Measurements from ENCODE around the gene ACP1. TPM values are rescaled to one million over a fixed set of nuclear protein-coding genes. Genes with fewer than 3 reads are reported as not detected.

Gene ACP1
- total RNA-seq, 1 donor from 2014 or later, result 57.9 TPM

GRCh38 chr2:286035-286434, 21.3 kb downstream of the ACP1 start:
- DNase-seq (ENCODE audit: extremely low spot score in 2 of 2), result peak in 1 of 2 donors; percentile 34

GRCh38 chr2:286774-287392, 22.1 kb downstream of the ACP1 start:
- DNase-seq (ENCODE audit: extremely low spot score in 2 of 2), result peak in 1 of 2 donors; percentile 79
- intact Hi-C loops (cut with DNase I), result no loop called here
- H3K4me1 ChIP-seq, result peaks cover 31% of the 10 kb centered on the region

More at GRCh38 chr2:286035-286434, 21.3 kb downstream of the ACP1 start:
- Histone ChIP-seq H3K4me1 (peaks cover 31% of the 10 kb centered on the region), H3K36me3 (peaks cover 0 to 16% of the 10 kb centered on the region in 2 donors), H3K27ac (no peak overlapping the region), H3K4me3 (no peak overlapping the region), H3K9me3 (no peaks in the 10 kb centered on the region), H3K27me3 (peaks cover 4% of the 10 kb centered on the region)
- TF ChIP-seq POLR2A (IDR thresholded peaks at IDR 0.05) (no peak), CTCF (IDR thresholded peaks at IDR 0.05) (no peak), POLR2AphosphoS5 (IDR thresholded peaks at IDR 0.05; ENCODE audit: insufficient read depth in 1 of 2, low read depth in 1 of 2) (no peak)
- intact Hi-C loops (cut with DNase I), result no loop called here

GRCh38 chr2:287471-287885, 22.7 kb downstream of the ACP1 start:
- peaks cover 4% of the 10 kb centered on the region for H3K27me3 ChIP-seq

More at GRCh38 chr2:286774-287392, 22.1 kb downstream of the ACP1 start:
- Histone ChIP-seq H3K36me3 (peaks cover 0 to 7% of the 10 kb centered on the region in 2 donors), H3K27ac (no peak overlapping the region), H3K4me3 (peak overlapping the region; percentile 9 to 43), H3K27me3 (peaks cover 4% of the 10 kb centered on the region), H3K9me3 (no peaks in the 10 kb centered on the region)
- TF ChIP-seq CTCF (IDR thresholded peaks at IDR 0.05) (no peak), POLR2AphosphoS5 (IDR thresholded peaks at IDR 0.05; ENCODE audit: insufficient read depth in 1 of 2, low read depth in 1 of 2) (no peak), POLR2A (IDR thresholded peaks at IDR 0.05) (no peak)

GRCh38 chr2:287911-288757, 23.4 kb downstream of the ACP1 start, which contains the start of gene ALKAL2:
TSS of gene ALKAL2 (minus strand) at chr2:288091. CDS start at chr2:287835, 256 bp downstream.
- Histone ChIP-seq H3K27ac (no peak within 1 kb of the TSS), H3K27me3 (peaks cover 4% of the 10 kb centered on the region)

More at GRCh38 chr2:287471-287885, 22.7 kb downstream of the ACP1 start:
- Histone ChIP-seq H3K27ac (no peak overlapping the region), H3K4me1 (peaks cover 31% of the 10 kb centered on the region), H3K9me3 (no peaks in the 10 kb centered on the region), H3K4me3 (peak overlapping the region; percentile 40 to 43), H3K36me3 (peaks cover 0 to 1% of the 10 kb centered on the region in 2 donors)
- TF ChIP-seq POLR2A (IDR thresholded peaks at IDR 0.05) (no peak), CTCF (IDR thresholded peaks at IDR 0.05) (no peak), POLR2AphosphoS5 (IDR thresholded peaks at IDR 0.05; ENCODE audit: insufficient read depth in 1 of 2, low read depth in 1 of 2) (no peak)
- intact Hi-C loops (cut with DNase I), result no loop called here
- no peak for DNase-seq (ENCODE audit: extremely low spot score in 2 of 2)

More at GRCh38 chr2:287911-288757, 23.4 kb downstream of the ACP1 start, which contains the start of gene ALKAL2:
- H3K4me1 ChIP-seq, result peaks cover 31% of the 10 kb centered on the region
- no peak for TF ChIP-seq POLR2A (IDR thresholded peaks at IDR 0.05)
- TF ChIP-seq POLR2AphosphoS5 (IDR thresholded peaks at IDR 0.05; ENCODE audit: insufficient read depth in 1 of 2, low read depth in 1 of 2), result no peak
- TF ChIP-seq CTCF (IDR thresholded peaks at IDR 0.05), result no peak
- H3K36me3 ChIP-seq, result no peaks in the 10 kb centered on the region
- H3K9me3 ChIP-seq, result no peaks in the 10 kb centered on the region
- DNase-seq (ENCODE audit: extremely low spot score in 2 of 2), result peak in 1 of 2 donors; percentile 20
- intact Hi-C loops (cut with DNase I), result no loop called here
- peak within 1 kb of the TSS; percentile 40 to 43 for H3K4me3 ChIP-seq
